Right renal pelvis (tissue), 4 donors: Measurements from ENCODE around the gene C12orf75. TPM values are rescaled to one million over a fixed set of nuclear protein-coding genes. Genes with fewer than 3 reads are reported as not detected.
"Not testable (repeated sequence)": the region's sequence is repeated elsewhere in the genome, so short reads cannot be mapped to it uniquely, and the experiment has no call there.

Experiments
- DNase-seq, 4 donors: peaks; one replicate each; pipeline ENCODE4 v3.0.0-alpha.2; 2013; ENCODE audit warnings: low read depth in 4 of 4, low spot score in 3 of 4, missing footprints in 1 of 4
- polyA plus RNA-seq, 4 donors: library from polyadenylated mRNA; unstranded; fragments of 120-200 nt; gene quantifications; one replicate each; pipeline ENCODE4 v1.2.1, GENCODE V29; 2013; ENCODE audit not compliant: insufficient read length in 4 of 4

The C12orf75 gene
- polyA plus RNA-seq, 4 donors, result 77.1 to 97.2 (median 85.2) TPM

DNA sequence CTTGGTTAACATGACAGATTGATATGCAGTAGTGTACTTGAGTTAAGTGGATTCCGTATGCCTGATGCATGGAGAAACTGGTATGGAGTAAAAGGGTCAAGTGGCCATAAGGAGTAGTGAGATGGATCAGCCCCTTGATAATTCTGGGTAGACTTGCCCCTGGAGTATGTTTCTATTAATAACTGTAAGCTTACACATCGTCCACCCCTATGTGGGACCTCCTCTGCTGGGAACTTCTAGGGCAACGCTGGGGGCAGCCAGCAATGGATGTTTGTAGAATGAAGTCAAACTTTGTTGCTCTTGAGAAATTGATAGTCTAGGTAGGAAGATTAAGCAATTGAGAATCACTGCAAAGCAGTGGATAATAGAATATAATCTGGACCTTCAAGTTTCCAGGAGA, 3.5 kb downstream of the C12orf75 start:
- no peak for DNase-seq

DNA sequence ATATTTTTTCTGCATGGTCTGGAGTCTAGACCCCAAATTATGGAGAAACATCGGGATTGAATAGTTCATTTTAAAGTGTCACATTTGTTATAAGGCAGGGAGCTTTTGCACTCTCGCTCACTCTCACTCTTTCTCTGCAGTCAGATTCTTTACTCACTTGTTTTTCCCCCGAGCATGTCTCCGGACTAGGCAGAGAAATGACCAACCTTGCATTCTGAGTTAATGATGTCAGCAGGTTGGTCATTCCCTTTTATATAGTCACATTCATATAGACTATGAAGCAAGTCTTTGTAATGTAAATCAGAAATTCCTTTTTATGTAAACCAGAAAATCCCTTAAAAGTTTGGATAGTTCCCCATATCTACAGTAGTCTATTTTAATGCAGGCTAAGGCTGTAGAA, 4.1 kb downstream of the C12orf75 start:
- no peak for DNase-seq

DNA sequence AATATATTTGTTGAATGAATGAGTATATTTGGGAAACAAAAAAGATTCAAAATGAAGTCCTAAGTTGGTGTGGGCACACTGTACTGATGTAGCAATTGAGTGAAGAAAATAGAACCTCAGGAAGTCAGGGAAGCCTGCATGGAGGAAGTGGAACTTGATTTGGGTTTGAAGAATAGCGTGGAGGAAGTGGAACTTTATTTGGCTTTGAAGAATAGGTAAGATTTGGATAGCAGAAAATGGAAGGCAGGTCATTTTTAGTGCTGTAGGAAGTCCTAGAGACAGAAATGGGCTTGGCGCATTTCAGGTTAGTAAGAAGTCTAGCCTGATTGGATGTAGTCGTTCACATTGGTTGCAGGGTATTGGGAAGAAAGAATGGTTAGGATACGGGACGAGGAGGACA, 5.4 kb downstream of the C12orf75 start:
- DNase-seq, result no peak

DNA sequence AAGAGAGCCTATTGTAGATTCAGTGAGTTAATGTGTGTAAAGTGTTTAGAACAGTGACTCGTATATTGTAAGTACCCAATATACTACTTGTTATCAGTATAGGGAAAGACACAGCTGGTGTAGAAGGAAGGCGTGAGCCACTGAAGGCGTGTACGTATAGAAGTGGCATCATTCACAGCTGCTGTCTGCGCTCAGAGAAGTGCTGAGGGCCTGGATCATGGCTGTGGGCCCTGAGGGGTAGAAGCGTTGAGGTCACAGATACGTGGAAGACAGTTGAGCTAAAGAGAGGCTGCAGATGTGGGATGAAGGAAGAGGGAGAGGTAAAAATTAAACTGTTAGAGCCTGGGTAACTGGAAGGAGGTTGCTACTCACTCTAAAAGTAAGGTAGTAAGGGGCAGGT, 5.9 kb downstream of the C12orf75 start:
- DNase-seq, result no peak

DNA sequence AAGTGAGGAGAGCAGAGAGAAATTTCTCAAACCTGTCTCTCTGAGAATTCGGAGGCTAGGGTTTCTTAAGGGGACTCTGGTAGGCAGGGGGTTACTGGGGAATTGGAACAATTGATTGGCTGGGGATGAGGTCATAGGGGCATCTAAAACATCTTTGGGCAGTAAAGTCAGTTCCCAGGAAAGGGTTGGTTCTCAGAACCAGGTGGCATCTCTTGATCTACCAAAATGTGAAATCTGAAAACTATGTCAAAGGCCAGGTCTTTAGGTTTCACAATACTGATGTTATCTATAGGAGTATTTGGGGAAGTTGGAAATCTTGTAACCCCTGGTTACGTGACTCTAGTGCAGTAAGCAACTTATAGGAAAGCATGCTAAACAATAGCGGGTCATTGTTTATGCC, 6.9 kb downstream of the C12orf75 start:
- DNase-seq, result no peak

DNA sequence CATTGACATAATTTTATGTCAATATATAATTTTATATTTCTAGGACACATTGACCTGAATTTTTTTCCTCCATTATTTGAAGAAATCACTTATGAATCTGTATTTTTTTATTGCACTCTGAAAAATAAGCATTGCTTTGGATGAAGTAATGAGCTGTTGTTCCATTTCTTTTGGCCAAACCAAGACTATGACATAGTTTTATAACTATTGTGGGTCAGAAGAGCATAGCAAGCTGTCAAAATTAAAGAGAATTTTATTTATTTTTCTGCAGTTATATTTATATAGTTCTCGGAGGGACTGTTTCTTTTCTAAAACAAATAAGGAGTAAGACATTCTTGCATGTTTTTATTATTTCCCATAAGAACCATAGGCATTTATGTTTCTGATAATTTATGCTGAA, 8.5 kb downstream of the C12orf75 start:
- DNase-seq, result no peak

DNA sequence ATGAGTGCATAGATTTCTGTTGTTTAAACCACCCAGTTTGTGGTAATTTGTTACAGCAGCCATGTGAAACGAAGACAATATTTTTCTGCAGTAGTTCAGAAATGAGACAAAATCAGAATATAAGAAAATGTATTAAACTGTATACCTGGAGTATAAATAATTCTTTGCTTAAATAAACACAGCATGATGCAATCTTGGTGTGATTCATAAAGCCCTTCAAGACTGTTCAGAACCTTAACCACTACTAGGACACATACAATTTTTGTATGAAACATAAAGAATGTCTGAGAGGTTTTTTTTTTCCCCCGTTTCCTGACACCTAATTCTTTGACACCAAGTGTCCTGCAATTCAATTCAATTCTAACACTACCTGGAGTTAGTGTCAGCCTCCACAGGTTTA, 10.5 kb downstream of the C12orf75 start:
- no peak for DNase-seq

DNA sequence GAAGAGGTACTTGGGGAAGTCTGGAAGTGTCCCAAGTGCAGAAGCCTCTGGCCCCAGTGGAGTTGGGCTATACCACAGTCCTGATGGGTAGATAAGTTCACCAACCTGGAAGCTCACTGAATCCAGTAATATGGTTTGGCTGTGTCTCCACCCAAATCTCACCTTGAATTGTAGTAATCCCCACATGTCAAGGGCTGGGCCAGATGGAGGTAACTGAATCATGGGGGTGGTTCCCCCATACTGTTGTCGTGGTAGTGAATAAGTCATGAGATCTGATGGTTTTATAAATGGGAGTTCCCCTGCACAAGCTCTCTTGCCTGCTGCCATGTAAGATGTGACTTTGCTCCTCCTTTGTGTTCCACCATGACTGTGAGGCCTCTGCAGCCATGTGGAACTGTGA, 11.1 kb downstream of the C12orf75 start:
- DNase-seq, result not testable (repeated sequence)

DNA sequence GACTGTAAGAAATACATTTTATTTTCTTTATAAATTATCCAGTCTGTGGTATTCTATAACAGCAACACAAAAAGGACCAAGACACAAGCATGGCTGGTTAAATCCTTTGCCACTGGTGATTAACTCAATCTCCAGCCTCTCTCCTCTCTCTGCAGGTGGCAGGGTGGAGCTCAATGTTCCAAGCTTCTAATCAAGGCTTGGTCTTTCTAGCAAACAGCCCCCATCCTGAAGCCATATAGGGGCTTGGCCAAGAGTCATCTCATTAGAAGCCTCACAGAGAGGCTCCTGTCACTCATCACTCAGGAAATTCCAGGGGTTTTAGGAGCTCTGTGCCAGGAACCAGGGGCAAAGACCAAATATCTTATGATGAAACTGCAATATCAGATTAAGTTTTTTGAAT, 12.0 kb downstream of the C12orf75 start:
- DNase-seq, result no peak

DNA sequence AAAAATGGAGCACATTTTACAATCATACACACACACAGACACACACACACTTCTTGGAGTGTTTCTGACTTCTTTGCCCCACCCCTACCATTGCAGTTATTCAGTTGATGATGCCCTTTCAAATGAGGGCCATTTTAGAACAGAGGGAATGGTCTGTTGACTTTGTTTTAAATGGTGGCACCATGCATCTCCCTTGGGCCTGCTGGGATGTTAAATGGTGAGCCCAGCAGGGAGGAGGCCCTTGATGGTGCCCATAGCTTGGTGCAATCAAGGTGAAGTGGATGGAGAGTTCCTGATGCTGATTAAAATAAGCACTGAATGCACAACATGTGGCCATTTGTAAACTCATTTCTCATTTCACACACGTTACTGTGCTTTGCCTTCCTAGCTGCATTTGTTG, 13.3 kb downstream of the C12orf75 start:
- DNase-seq, result no peak

DNA sequence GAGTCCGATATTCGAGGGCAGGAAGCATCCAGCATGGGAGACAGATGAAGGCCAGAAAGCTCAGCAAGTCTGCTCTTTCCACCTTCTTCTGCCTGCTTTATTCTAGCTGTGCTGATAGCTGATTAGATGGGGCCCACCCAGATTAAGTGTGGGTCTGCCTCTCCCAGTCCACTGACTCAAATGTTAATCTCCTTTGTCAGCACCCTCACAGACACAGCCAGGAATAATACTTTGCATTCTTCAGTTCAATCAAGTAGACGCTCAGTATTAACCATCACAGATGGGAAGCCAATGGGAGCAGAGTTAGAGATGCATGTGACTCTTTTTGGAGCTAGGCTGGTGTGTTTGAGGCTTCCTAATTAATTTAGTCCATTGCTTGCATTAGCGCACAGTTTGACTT, 17.0 kb downstream of the C12orf75 start:
- DNase-seq, result no peak

DNA sequence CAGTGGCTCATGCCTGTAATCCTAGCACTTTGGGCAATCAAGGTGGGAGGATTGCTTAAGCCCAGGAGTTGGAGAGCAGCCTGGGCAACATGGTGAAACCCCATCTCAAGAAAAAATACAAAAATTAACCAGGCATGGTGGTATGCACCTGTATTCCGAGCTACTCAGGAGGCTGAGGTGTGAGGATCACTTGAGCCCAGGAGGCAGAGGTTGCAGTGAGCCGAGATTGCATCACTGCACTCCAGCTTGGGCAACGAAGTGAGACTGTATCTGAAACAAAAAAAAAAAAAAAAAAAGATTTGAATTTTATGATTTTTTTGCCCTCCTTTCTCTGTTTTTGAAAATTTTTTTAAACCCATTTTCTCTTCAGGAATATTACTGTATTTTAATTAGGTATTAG, 17.7 kb downstream of the C12orf75 start:
- DNase-seq, result no peak

DNA sequence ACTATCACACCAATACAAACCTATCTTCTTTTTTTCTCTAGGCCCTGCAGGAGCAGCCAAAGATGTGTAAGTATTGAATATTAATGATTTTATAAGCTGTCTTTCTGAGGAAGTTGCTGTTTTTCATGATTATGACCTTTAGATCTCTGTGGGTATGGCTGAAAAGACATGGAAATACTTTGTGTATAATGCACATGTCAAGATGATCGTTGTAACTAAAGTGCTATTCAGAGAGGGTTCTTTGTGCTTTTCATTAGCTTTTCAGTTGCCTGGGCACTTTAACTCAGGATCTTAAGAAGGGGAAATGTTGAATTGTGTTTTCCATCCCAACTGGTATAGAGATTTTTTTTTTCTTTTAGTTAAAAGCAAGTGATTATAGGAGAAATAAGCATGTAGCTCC, 18.1 kb downstream of the C12orf75 start:
- DNase-seq, result no peak

DNA sequence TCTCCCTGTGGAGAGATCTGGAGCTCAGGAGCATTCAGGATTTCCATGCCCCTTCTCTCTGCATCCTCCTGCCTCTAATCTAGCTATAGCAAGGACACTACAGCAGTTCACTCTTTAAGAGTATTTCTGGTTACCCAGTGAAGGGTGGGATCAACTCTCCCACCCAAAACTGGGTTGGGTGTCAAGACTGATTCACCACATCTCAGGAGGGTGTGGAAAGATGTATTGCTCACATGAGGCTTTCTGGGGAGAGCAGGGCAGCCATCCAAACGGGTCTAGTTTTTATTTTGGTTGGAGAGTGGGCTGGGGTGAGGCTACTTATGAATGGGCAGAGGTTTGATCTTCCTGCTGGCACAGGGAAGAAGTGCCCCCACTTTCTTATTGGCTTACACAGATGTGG, 18.6 kb downstream of the C12orf75 start:
- DNase-seq, result no peak

DNA sequence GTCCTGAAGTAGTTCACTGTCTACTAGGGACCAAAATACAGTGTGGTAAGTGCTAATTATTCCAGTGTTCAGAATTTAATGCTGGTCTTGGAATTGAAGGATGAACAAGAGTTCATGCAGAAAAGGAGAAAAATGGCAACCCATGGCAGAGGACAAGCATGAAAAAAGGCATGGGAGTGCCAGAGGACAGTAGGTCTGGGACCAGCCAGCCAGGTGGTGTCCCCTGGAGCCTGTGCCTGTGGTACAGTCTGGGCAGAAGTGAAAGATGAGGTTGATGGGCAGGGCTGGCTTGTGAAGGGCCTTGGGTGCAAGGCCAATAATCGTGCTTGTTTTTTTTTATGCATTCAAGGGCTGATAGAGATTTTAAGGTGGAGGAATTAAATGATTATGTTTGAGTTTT, 21.0 kb downstream of the C12orf75 start:
- DNase-seq, result no peak

DNA sequence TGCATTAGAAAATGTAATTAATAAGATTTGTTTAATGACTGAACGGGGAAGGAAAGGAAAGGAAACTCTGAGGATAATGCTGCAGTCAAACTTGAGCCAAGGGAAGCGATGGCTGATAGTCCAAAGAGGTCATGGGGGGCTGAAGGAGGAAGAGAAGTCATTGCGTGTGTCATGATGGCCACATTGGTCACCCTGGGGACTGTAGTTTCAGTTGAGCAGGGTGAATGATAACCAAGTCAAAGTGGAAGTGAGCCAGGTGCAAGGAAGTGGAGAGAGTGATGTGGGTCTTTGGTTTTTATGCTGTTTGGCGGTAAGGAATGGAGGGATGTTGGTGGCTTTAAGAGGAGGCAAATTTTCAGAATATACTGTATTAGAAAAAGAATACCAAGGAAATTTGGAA, 21.6 kb downstream of the C12orf75 start:
- DNase-seq, result no peak

DNA sequence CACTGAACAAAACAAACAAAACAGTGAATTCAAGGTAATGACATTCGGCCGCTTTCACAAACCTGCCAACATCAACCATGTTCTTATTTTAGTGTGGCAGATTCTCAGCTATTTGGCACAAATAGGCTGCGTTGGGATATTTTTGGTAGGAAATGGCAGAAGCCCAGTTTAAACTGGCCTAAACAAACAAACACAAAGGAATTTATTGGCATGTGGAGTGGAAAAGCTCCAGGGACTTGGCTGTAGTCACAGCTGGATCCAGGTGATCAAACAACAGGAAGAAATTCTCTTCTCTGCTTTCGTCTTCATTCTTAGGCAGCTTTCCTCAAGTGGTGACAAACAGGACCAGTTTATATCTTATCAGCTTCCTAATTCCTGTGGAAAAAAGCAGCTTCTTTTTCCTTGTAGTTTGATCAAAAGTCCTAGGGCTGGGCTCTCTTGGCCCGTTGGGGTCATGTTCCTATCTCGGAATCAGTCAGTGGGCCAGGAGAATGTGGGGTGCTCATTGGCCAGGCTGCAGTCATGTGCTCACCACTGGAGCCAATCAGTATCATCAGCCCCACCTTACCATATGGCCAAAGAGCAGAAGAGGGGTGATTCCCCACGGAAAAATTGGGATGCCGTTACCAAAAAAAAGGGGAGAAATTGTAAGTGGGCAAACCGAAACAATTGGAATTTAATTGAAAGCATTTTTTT, 22.6 kb downstream of the C12orf75 start:
- DNase-seq, result no peak

DNA sequence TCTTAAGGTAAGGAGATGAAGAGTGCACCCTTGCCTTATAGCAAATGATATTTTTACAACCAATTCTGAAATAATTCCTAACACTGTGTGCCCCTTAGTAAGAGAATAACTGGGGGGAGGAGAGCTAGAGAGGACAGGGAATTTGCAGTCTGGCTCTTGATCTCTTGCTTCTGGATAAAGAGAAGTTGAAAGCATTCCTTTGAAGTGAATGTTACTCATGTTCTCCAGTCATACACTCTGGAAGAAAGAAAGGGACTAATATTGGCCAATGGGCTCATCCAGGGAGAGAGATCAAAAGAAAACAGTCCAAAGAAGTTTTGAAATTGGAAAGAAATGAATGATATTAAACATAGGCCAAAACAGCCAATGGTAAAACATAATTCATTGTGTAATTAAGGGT, 25.3 kb downstream of the C12orf75 start:
- DNase-seq, result no peak

DNA sequence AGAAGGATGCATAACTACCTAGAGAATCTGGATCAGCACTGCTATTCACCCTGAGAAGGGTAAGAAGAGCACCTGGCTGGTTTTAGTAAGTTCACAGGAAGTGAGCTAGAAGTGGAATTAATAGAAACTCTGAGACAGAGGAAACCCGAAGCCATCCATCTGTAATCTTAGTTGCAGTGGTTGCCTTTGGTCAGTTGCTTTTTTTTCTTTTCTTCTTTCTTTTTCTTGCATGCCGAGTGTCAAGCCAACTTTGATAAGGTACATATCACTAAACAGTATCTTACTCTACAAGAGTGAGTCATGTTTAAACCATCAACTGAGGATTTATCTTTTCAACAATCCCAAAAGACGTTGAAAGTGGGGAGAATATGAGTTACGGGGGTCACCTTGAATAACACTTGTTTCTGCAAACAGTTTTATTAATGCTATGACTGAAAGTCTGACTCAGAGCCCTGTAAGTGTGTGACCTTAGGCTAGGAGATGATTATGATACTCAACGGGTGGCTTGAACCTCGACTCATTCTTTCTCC, 26.7 kb downstream of the C12orf75 start:
- no peak for DNase-seq

DNA sequence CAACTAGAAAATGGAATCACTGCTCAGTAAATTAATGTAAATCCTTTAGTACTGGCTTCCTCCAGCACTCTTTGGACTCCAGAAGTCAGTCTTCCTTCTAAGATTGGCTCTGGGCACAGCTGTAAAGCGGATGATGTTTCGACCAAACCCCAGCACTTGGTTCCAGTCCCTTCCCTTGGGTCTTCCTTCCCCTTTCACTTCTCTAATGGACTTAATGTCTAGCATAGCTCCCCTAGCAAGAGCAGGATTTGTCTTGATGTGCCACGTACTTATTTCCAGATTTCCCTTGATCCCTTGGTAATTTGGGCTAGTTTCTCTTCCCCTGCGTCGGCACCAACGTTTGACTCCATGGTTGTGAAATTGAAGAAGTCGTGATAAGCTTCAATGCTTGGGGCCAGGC, 28.3 kb downstream of the C12orf75 start:
- DNase-seq, result no peak

DNA sequence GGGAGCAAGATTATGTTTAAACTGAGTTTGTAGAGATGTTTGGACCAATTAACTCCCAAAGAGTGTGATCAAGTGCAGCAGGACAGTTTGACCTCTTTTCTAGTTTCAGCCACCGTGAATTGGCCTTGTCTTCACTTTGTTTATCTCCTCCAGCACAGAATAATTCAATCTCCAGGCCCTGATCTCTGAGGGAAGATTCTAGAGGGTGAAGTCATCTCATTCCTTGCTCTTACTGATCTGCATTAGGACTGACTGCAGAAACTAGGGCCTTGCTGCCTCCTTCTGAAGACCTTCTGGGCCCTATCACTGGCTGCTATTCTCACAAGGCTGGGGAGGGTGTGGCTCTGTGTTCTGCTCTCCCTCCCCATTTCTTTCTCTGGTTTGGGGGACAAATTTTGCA, 29.4 kb downstream of the C12orf75 start:
- no peak for DNase-seq

DNA sequence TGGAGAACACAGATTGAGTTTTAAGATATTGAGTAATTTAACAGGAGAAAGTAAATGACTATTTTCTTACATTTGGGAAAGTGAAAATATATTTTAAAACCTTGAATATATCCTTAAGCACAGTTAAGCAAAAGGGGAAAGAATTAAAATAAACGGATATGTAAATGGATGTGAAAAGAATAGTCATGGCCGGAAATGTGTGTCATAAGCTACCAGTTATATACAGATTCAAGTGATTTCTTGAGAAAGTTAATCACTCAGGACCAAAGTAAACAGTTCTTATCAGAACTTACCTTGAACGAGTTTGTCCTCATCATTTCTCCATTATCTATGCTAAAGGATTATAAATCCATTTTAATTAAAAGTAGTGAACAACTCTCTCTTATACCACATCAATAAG, 33.4 kb downstream of the C12orf75 start:
- no peak for DNase-seq

DNA sequence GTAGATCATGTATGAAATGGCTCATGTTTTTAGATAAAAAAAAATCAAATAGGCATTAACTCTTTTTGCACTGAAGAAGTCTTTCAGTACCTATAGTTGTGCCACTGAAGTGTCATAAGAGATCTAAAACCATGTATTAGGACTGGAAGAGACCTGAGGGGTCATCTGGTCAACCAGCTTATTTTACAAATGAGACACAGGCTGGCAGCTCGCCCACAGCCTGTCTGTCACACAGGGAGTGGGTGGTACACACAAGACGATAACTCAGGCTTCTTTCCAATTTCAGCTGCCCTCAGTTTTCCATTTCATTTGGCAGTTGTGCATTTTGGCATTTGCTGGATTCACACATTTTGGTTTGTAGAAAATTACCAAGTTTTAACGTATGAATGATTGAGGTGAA, 34.7 kb downstream of the C12orf75 start:
- no peak for DNase-seq
